Left ventricle myocardium inferior (tissue), 1 donor: ENCODE data around the gene COPS7A. TPM values are rescaled to one million over a fixed set of nuclear protein-coding genes. Genes with fewer than 3 reads are reported as not detected.
"Not testable (repeated sequence)": the region's sequence is repeated elsewhere in the genome, so short reads cannot be mapped to it uniquely, and the experiment has no call there.

Source experiments
- DNase-seq: peaks from one replicate; pipeline ENCODE4 v3.0.0-alpha.2; 2020
- H3K27ac ChIP-seq: fragments of 200-600 bp; replicated peaks from 2 replicates; pipeline ENCODE4 v1.8.0; 2021
- H3K27me3 ChIP-seq: fragments of 200-600 bp; 2 replicates; pipeline ENCODE4 v1.8.0; 2021; ENCODE audit warnings: low read depth
- H3K36me3 ChIP-seq: fragments of 200-600 bp; 2 replicates; pipeline ENCODE4 v1.8.0; 2021
- H3K4me1 ChIP-seq: fragments of 200-600 bp; 2 replicates; pipeline ENCODE4 v1.8.0; 2021
- H3K4me3 ChIP-seq: fragments of 200-600 bp; 2 replicates; pipeline ENCODE4 v1.8.0; 2021; ENCODE audit warnings: mild to moderate bottlenecking, moderate library complexity
- H3K9me3 ChIP-seq: fragments of 200-600 bp; replicated peaks from 2 replicates; pipeline ENCODE4 v1.8.0; 2021
- intact Hi-C: fragments of 100-400 bp; cut with micrococcal nuclease; formaldehyde crosslinking; loops from one replicate; pipeline ENCODE4 v1.11.0; 2022
- total RNA-seq: library from RNA; stranded (reverse); fragmentation: NEBNext Ultra II Directional; extraction: Animal tissue kit (Norgen Biotek cat#: 25700); gene quantifications from one replicate; pipeline ENCODE4 v1.2.1, GENCODE V29; 2021
- TF ChIP-seq, protein P1 (sequence below): fragments of 200-600 bp; IDR thresholded peaks from 2 replicates; pipeline ENCODE4 v1.8.0; 2021; ENCODE audit warnings: antibody characterized with exemption, mild to moderate bottlenecking, borderline replicate concordance
- donor health status: DM: no; HTN: yes; CAD: no; lungs with severe emphysema.

Gene COPS7A
- total RNA-seq, 1 donor from 2014 or later = 73.2 TPM

DNA sequence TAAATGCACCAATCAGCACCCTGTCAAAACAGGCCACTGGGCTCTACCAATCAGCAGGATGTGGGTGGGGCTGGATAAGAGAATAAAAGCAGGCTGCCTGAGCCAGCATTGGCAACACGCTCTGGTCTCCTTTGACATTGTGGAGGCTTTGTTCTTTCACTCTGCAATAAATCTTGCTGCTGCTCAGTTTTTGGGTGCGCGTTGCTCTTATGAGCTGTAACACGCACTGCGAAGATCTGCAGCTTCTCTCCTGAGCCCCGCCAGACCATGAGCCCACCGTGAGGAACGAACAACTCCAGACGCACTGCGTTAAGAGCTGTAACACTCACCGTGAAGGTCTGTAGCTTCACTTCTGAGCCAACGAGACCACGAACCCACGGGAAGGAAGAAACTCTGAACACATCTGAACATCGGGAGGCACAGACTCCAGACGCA lies 14.9 kb upstream of the COPS7A start:
- no peaks in the 10 kb centered on the region for H3K4me1 ChIP-seq
- H3K4me3 ChIP-seq = no peak overlapping the region
- H3K27ac ChIP-seq = no peak overlapping the region
- TF ChIP-seq, protein P1, sequence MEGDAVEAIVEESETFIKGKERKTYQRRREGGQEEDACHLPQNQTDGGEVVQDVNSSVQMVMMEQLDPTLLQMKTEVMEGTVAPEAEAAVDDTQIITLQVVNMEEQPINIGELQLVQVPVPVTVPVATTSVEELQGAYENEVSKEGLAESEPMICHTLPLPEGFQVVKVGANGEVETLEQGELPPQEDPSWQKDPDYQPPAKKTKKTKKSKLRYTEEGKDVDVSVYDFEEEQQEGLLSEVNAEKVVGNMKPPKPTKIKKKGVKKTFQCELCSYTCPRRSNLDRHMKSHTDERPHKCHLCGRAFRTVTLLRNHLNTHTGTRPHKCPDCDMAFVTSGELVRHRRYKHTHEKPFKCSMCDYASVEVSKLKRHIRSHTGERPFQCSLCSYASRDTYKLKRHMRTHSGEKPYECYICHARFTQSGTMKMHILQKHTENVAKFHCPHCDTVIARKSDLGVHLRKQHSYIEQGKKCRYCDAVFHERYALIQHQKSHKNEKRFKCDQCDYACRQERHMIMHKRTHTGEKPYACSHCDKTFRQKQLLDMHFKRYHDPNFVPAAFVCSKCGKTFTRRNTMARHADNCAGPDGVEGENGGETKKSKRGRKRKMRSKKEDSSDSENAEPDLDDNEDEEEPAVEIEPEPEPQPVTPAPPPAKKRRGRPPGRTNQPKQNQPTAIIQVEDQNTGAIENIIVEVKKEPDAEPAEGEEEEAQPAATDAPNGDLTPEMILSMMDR = no peak
- H3K36me3 ChIP-seq = no peaks in the 10 kb centered on the region
- intact Hi-C loops = no loop called here
- H3K9me3 ChIP-seq = no peaks in the 10 kb centered on the region
- peaks cover 95% of the 10 kb centered on the region for H3K27me3 ChIP-seq
- no peak for DNase-seq

DNA sequence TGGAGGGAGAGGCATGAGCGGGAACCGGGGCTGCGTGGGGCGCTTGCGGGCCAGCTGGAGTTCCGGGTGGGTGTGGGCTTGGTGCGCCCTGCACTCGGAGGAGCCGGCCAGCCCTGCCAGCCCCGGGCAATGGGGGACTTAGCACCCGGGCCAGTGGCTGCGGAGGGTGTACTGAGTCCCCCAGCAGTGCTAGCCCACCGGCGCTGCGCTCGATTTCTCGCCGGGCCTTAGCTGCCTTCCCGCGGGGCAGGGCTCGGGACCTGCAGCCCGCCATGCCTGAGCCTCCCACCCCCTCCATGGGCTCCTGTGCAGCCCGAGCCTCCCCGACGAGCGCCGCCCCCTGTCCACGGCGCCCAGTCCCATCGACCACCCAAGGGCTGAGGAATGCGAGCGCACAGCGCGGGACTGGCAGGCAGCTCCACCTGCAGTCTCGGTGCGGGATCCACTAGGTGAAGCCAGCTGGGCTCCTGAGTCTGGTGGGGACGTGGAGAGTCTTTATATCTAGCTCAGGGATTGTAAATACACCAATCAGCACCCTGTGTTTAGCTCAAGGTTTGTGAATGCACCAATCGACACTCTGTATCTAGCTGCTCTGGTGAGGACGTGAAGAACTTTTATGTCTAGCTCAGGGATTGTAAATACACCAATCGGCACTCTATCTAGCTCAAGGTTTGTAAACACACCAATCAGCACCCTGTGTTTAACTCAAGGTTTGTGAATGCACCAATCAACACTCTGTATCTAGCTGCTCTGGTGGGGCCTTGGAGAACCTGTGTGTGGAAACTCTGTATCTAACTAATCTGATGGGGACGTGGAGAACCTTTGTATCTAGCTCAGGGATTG lies 7.6 kb upstream of the COPS7A start:
- DNase-seq, H3K27ac ChIP-seq, H3K36me3 ChIP-seq, H3K4me1 ChIP-seq, H3K9me3 ChIP-seq, intact Hi-C loops, H3K4me3 ChIP-seq: not testable (repeated sequence)
- peaks cover 47% of the 10 kb centered on the region for H3K27me3 ChIP-seq

DNA sequence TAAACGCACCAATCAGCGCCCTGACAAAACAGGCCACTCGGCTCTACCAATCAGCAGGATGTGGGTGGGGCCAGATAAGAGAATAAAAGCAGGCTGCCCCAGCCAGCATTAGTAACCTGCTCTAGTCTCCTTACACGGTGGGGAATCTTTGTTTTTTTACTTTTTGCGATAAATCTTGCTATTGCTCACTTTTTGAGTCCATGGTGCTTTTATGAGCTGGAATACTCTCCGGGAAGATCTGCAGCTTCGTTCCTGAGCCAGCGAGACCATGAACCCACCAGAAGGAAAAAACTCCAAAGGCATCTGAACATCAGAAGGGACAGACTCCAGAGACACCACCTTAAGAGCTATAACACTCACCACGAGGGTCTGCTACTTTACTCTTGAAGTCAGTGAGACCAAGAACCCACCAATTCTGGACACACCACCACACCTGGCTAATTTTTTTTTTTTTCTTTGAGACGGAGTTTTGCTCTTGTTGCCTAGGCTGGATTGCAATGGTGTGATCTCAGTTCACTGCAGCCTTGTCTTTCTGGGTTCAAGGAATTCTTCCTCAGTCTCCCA lies 6.9 kb upstream of the COPS7A start:
- Histone ChIP-seq H3K4me3 (no peak overlapping the region), H3K27me3 (peaks cover 40% of the 10 kb centered on the region), H3K36me3 (no peaks in the 10 kb centered on the region), H3K27ac (no peak overlapping the region), H3K4me1 (no peaks in the 10 kb centered on the region), H3K9me3 (no peaks in the 10 kb centered on the region)
- intact Hi-C loops = no loop called here
- no peak for DNase-seq
- TF ChIP-seq, protein P1 = no peak

DNA sequence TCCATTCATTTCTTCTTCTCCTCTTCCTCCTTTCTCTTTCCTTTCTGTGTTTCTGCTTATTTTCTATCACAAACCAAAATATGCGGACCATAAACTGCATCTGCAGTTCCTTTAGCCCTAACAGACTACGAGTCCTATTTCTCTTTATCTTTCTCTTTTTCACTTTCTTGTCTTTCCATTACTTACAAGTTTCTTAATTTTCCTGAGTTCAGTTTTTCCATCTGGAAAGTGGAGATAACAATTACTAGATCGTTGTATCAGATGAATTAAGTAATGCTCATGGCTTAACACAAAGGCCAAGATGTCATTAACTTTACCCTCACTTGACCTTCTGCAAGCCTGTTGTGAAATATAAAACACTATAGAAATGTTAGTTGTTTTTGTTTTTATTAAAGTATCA lies 983 bp upstream of the COPS7A start:
- Histone ChIP-seq H3K27me3 (no peaks in the 10 kb centered on the region), H3K27ac (no peak overlapping the region), H3K4me3 (no peak overlapping the region), H3K36me3 (peaks cover 8% of the 10 kb centered on the region), H3K9me3 (no peaks in the 10 kb centered on the region), H3K4me1 (peaks cover 23% of the 10 kb centered on the region)
- intact Hi-C loops = no loop called here
- TF ChIP-seq, protein P1 = no peak
- no peak for DNase-seq

DNA sequence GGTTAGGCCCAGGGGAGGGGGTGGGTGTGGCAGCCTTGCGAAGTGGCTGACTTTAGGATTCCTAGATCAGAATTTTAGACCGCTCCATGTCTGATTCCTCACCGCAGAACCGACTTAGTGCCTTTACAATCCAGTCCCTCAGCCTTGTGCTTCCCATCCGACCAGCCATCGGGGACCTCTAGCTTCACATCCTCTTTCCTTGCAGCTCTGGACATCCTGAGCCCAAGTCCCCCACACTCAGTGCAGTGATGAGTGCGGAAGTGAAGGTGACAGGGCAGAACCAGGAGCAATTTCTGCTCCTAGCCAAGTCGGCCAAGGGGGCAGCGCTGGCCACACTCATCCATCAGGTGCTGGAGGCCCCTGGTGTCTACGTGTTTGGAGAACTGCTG lies 557 bp downstream of the COPS7A start:
- intact Hi-C loops = no loop called here
- Histone ChIP-seq H3K9me3 (no peaks in the 10 kb centered on the region), H3K4me1 (peaks cover 23% of the 10 kb centered on the region), H3K4me3 (peak overlapping the region; percentile 71), H3K27ac (peak overlapping the region; percentile 92), H3K27me3 (no peaks in the 10 kb centered on the region), H3K36me3 (peaks cover 23% of the 10 kb centered on the region)
- TF ChIP-seq, protein P1 = no peak
- DNase-seq = no peak

DNA sequence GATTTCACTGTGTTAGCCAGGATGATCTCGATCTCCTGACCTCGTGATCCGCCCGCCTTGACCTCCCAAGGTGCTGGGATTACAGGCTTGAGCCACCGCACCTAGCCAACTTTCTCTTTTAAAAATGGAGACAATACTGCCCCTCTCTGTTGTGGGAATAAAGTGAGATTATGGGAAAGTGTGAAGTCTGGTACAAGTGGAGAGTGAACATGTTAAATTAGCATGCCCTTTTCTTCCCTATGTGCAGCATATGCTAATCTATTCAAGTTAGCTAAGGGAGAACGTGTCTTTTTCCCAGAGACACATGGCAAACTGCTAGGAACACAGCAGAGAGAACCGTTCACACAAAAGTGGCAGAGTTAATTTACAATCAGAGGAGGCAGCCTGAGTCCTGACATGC lies 1.5 kb downstream of the COPS7A start:
- TF ChIP-seq, protein P1 = no peak
- intact Hi-C loops = no loop called here
- H3K27me3 ChIP-seq = no peaks in the 10 kb centered on the region
- H3K4me1 ChIP-seq = peaks cover 23% of the 10 kb centered on the region
- peaks cover 33% of the 10 kb centered on the region for H3K36me3 ChIP-seq
- H3K9me3 ChIP-seq = no peaks in the 10 kb centered on the region
- DNase-seq = no peak
- no peak overlapping the region for H3K27ac ChIP-seq
- no peak overlapping the region for H3K4me3 ChIP-seq
